ENCODE measurements around the gene MEIS2. TPM values are rescaled to one million over a fixed set of nuclear protein-coding genes. Genes with fewer than 3 reads are reported as not detected.

MEIS2 gene
- total and polyA plus RNA-seq, 2 experiments from 2014 or later, result 0.27 TPM; not detected in 1

DNA sequence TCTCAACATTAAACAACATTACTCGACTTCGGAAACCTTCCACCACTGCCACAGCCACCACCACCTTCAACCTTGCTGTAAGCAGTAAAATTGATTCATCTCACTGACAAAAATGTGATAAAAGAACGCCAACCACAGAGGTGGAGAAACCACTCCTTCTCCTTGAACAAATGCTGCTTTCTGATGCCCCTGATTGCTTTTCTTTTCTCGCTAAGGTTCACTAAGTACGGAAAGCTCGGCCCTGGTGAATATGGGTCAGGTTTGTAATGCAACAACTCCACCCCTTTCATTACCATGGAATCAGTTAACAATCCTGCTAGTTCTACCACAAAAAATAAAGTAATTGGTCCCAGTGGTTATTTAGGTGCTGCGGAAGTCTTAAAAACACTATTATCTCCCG, 44.9 kb downstream of the MEIS2 start:
- Histone ChIP-seq H3K4me1 (ENCODE audit: insufficient read depth) (peaks cover 29% of the 10 kb centered on the region), H2AFZ (peak overlapping the region; percentile 82; the same call in 1 of the 2 replicates), H3K27me3 (ENCODE audit: insufficient read depth) (no peaks in the 10 kb centered on the region), H3K4me3 (no peak overlapping the region), H3K9me2 (ENCODE audit: insufficient read depth) (no peaks in the 10 kb centered on the region), H4K20me1 (replicated peaks; ENCODE audit: insufficient read depth) (no peaks in the 10 kb centered on the region), H3F3A (replicated peaks; ENCODE audit: low read depth) (no peaks in the 10 kb centered on the region), H3K79me2 (replicated peaks; ENCODE audit: insufficient read depth) (no peaks in the 10 kb centered on the region), H3K27ac (ENCODE audit: low read depth) (no peak overlapping the region), H3K4me2 (no peak overlapping the region), H3K36me3 (ENCODE audit: insufficient read depth) (no peaks in the 10 kb centered on the region)
- H3K9me3 Mint-ChIP-seq, result no peaks in the 10 kb centered on the region
- no peak for DNase-seq (ENCODE audit: low spot score)
- no peaks in the 10 kb centered on the region for H3K36me3 Mint-ChIP-seq (ENCODE audit: low read depth)
- no peak for ATAC-seq
- no peak overlapping the region for H3K27ac Mint-ChIP-seq
- H3K4me1 Mint-ChIP-seq, result peaks cover 33% of the 10 kb centered on the region
- H3K27me3 Mint-ChIP-seq (ENCODE audit: insufficient read depth, low read depth, poor library complexity), result no peaks in the 10 kb centered on the region
- H3K4me3 Mint-ChIP-seq, result no peak overlapping the region
- TF ChIP-seq ZNF114 (CRISPR knock-in tag; IDR thresholded peaks at IDR 0.05), result no peak
- TF ChIP-seq, protein P1, sequence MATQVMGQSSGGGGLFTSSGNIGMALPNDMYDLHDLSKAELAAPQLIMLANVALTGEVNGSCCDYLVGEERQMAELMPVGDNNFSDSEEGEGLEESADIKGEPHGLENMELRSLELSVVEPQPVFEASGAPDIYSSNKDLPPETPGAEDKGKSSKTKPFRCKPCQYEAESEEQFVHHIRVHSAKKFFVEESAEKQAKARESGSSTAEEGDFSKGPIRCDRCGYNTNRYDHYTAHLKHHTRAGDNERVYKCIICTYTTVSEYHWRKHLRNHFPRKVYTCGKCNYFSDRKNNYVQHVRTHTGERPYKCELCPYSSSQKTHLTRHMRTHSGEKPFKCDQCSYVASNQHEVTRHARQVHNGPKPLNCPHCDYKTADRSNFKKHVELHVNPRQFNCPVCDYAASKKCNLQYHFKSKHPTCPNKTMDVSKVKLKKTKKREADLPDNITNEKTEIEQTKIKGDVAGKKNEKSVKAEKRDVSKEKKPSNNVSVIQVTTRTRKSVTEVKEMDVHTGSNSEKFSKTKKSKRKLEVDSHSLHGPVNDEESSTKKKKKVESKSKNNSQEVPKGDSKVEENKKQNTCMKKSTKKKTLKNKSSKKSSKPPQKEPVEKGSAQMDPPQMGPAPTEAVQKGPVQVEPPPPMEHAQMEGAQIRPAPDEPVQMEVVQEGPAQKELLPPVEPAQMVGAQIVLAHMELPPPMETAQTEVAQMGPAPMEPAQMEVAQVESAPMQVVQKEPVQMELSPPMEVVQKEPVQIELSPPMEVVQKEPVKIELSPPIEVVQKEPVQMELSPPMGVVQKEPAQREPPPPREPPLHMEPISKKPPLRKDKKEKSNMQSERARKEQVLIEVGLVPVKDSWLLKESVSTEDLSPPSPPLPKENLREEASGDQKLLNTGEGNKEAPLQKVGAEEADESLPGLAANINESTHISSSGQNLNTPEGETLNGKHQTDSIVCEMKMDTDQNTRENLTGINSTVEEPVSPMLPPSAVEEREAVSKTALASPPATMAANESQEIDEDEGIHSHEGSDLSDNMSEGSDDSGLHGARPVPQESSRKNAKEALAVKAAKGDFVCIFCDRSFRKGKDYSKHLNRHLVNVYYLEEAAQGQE (IDR thresholded peaks at IDR 0.05; ENCODE audit: unreplicated experiment), result no peak
- TF ChIP-seq, protein P2, sequence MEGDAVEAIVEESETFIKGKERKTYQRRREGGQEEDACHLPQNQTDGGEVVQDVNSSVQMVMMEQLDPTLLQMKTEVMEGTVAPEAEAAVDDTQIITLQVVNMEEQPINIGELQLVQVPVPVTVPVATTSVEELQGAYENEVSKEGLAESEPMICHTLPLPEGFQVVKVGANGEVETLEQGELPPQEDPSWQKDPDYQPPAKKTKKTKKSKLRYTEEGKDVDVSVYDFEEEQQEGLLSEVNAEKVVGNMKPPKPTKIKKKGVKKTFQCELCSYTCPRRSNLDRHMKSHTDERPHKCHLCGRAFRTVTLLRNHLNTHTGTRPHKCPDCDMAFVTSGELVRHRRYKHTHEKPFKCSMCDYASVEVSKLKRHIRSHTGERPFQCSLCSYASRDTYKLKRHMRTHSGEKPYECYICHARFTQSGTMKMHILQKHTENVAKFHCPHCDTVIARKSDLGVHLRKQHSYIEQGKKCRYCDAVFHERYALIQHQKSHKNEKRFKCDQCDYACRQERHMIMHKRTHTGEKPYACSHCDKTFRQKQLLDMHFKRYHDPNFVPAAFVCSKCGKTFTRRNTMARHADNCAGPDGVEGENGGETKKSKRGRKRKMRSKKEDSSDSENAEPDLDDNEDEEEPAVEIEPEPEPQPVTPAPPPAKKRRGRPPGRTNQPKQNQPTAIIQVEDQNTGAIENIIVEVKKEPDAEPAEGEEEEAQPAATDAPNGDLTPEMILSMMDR (conservative IDR thresholded peaks at IDR 0.05; ENCODE audit: low read depth in 2 of 2), result no peak
- TF ChIP-seq, protein P3, sequence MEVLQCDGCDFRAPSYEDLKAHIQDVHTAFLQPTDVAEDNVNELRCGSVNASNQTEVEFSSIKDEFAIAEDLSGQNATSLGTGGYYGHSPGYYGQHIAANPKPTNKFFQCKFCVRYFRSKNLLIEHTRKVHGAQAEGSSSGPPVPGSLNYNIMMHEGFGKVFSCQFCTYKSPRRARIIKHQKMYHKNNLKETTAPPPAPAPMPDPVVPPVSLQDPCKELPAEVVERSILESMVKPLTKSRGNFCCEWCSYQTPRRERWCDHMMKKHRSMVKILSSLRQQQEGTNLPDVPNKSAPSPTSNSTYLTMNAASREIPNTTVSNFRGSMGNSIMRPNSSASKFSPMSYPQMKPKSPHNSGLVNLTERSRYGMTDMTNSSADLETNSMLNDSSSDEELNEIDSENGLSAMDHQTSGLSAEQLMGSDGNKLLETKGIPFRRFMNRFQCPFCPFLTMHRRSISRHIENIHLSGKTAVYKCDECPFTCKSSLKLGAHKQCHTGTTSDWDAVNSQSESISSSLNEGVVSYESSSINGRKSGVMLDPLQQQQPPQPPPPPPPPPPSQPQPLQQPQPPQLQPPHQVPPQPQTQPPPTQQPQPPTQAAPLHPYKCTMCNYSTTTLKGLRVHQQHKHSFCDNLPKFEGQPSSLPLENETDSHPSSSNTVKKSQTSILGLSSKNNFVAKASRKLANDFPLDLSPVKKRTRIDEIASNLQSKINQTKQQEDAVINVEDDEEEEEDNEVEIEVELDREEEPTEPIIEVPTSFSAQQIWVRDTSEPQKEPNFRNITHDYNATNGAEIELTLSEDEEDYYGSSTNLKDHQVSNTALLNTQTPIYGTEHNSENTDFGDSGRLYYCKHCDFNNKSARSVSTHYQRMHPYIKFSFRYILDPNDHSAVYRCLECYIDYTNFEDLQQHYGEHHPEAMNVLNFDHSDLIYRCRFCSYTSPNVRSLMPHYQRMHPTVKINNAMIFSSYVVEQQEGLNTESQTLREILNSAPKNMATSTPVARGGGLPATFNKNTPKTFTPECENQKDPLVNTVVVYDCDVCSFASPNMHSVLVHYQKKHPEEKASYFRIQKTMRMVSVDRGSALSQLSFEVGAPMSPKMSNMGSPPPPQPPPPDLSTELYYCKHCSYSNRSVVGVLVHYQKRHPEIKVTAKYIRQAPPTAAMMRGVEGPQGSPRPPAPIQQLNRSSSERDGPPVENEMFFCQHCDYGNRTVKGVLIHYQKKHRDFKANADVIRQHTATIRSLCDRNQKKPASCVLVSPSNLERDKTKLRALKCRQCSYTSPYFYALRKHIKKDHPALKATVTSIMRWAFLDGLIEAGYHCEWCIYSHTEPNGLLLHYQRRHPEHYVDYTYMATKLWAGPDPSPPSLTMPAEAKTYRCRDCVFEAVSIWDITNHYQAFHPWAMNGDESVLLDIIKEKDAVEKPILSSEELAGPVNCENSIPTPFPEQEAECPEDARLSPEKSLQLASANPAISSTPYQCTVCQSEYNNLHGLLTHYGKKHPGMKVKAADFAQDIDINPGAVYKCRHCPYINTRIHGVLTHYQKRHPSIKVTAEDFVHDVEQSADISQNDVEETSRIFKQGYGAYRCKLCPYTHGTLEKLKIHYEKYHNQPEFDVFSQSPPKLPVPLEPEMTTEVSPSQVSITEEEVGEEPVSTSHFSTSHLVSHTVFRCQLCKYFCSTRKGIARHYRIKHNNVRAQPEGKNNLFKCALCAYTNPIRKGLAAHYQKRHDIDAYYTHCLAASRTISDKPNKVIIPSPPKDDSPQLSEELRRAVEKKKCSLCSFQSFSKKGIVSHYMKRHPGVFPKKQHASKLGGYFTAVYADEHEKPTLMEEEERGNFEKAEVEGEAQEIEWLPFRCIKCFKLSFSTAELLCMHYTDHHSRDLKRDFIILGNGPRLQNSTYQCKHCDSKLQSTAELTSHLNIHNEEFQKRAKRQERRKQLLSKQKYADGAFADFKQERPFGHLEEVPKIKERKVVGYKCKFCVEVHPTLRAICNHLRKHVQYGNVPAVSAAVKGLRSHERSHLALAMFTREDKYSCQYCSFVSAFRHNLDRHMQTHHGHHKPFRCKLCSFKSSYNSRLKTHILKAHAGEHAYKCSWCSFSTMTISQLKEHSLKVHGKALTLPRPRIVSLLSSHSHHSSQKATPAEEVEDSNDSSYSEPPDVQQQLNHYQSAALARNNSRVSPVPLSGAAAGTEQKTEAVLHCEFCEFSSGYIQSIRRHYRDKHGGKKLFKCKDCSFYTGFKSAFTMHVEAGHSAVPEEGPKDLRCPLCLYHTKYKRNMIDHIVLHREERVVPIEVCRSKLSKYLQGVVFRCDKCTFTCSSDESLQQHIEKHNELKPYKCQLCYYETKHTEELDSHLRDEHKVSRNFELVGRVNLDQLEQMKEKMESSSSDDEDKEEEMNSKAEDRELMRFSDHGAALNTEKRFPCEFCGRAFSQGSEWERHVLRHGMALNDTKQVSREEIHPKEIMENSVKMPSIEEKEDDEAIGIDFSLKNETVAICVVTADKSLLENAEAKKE (CRISPR knock-in tag; IDR thresholded peaks at IDR 0.05), result no peak
- TF ChIP-seq POLR2AphosphoS5 (IDR thresholded peaks at IDR 0.05; ENCODE audit: low read depth), result no peak
- no peak for TF ChIP-seq NANOG (IDR thresholded peaks at IDR 0.05; ENCODE audit: borderline replicate concordance)
- TF ChIP-seq, protein P4, sequence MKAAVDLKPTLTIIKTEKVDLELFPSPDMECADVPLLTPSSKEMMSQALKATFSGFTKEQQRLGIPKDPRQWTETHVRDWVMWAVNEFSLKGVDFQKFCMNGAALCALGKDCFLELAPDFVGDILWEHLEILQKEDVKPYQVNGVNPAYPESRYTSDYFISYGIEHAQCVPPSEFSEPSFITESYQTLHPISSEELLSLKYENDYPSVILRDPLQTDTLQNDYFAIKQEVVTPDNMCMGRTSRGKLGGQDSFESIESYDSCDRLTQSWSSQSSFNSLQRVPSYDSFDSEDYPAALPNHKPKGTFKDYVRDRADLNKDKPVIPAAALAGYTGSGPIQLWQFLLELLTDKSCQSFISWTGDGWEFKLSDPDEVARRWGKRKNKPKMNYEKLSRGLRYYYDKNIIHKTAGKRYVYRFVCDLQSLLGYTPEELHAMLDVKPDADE (IDR thresholded peaks at IDR 0.05), result no peak
